ENCODE data around the gene PHACTR1.

DNA sequence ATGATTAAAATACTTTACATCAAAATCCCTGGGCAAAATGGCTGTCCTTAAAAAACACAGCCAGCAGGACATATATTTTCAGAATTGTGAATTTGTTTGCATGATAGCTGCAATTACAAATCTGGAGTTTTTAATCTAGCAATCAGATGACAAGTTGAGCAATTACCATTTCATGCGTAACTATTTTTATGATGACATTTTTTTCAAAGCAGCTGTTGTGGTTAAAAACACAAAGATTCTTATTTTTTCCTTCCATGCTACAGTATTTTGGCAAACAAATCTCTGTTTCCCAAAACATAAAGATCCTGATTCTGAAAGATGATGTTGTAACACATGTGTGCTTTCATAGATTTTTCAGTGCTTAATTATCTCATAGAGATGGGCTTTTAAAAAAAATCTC lies 90.2 kb downstream of the PHACTR1 start:
- TF ChIP-seq, protein P1, sequence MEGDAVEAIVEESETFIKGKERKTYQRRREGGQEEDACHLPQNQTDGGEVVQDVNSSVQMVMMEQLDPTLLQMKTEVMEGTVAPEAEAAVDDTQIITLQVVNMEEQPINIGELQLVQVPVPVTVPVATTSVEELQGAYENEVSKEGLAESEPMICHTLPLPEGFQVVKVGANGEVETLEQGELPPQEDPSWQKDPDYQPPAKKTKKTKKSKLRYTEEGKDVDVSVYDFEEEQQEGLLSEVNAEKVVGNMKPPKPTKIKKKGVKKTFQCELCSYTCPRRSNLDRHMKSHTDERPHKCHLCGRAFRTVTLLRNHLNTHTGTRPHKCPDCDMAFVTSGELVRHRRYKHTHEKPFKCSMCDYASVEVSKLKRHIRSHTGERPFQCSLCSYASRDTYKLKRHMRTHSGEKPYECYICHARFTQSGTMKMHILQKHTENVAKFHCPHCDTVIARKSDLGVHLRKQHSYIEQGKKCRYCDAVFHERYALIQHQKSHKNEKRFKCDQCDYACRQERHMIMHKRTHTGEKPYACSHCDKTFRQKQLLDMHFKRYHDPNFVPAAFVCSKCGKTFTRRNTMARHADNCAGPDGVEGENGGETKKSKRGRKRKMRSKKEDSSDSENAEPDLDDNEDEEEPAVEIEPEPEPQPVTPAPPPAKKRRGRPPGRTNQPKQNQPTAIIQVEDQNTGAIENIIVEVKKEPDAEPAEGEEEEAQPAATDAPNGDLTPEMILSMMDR (IDR thresholded peaks at IDR 0.05; ENCODE audit: low read depth, low read length, missing input control), result no peak
- TF ChIP-seq, protein P2, sequence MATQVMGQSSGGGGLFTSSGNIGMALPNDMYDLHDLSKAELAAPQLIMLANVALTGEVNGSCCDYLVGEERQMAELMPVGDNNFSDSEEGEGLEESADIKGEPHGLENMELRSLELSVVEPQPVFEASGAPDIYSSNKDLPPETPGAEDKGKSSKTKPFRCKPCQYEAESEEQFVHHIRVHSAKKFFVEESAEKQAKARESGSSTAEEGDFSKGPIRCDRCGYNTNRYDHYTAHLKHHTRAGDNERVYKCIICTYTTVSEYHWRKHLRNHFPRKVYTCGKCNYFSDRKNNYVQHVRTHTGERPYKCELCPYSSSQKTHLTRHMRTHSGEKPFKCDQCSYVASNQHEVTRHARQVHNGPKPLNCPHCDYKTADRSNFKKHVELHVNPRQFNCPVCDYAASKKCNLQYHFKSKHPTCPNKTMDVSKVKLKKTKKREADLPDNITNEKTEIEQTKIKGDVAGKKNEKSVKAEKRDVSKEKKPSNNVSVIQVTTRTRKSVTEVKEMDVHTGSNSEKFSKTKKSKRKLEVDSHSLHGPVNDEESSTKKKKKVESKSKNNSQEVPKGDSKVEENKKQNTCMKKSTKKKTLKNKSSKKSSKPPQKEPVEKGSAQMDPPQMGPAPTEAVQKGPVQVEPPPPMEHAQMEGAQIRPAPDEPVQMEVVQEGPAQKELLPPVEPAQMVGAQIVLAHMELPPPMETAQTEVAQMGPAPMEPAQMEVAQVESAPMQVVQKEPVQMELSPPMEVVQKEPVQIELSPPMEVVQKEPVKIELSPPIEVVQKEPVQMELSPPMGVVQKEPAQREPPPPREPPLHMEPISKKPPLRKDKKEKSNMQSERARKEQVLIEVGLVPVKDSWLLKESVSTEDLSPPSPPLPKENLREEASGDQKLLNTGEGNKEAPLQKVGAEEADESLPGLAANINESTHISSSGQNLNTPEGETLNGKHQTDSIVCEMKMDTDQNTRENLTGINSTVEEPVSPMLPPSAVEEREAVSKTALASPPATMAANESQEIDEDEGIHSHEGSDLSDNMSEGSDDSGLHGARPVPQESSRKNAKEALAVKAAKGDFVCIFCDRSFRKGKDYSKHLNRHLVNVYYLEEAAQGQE (IDR thresholded peaks at IDR 0.05), result no peak
- TF ChIP-seq, protein P3, sequence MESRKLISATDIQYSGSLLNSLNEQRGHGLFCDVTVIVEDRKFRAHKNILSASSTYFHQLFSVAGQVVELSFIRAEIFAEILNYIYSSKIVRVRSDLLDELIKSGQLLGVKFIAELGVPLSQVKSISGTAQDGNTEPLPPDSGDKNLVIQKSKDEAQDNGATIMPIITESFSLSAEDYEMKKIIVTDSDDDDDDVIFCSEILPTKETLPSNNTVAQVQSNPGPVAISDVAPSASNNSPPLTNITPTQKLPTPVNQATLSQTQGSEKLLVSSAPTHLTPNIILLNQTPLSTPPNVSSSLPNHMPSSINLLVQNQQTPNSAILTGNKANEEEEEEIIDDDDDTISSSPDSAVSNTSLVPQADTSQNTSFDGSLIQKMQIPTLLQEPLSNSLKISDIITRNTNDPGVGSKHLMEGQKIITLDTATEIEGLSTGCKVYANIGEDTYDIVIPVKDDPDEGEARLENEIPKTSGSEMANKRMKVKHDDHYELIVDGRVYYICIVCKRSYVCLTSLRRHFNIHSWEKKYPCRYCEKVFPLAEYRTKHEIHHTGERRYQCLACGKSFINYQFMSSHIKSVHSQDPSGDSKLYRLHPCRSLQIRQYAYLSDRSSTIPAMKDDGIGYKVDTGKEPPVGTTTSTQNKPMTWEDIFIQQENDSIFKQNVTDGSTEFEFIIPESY (IDR thresholded peaks at IDR 0.05), result no peak
- TF ChIP-seq TAF1 (conservative IDR thresholded peaks at IDR 0.05) (no peak), GABPA (IDR thresholded peaks at IDR 0.05 in 1 of 2, conservative IDR thresholded peaks at IDR 0.05 in 1 of 2) (no peak)

Data from liver (tissue), 3 donors.